ENCODE data around the gene HDGFL2.
"Not testable (repeated sequence)": the region's sequence is repeated elsewhere in the genome, so short reads cannot be mapped to it uniquely, and the experiment has no call there.

The HDGFL2 gene

DNA sequence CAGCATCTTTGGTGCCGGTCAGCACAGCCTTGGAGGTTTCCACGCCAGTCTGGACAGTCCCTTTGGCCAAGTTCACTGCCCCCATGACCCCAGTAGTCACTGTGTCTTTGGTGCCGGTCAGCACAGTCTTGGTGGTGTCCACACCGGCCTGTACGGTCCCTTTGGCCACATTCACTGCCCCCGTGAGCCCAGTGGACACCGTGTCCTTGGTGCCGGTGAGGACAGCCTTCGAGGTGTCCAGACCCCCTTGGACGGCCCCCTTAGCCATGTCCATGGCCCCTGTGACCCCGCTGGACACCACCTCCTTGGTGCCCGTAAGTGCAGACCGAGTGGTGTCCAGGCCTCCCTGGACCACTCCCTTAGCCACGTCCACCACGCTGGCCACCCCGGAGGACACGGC, 41.2 kb downstream of the HDGFL2 start:
- DNase-seq (ENCODE audit: low read depth, low spot score): no peak

- no peak for DNase-seq (ENCODE audit: low read depth, low spot score)
Measured at GRCh38 chr19:4515732-4516131, 43.6 kb downstream of the HDGFL2 start.

- DNase-seq (ENCODE audit: low read depth, low spot score): no peak
Measured at GRCh38 chr19:4516199-4516938, 44.3 kb downstream of the HDGFL2 start.

DNA sequence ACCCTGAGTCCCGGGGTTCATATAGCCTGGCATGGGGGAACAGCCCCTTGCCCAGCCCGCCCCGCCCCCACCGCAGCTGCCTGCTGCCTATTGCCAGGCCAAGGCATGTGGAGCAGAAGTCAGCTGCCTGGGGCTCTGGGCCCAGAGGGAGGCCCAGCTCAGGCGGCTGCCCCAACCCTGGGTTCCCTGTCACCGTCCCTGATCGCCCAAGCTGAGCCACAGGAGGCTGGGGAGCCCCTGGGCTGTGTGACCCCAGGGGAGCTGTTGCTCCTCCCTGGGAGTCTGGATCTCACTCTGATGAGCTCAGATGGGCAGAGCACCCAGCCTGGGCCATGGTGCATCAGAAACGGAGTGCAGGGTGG, 44.8 kb downstream of the HDGFL2 start:
- no peak for DNase-seq (ENCODE audit: low read depth, low spot score)

- DNase-seq (ENCODE audit: low read depth, low spot score): no peak
Measured at GRCh38 chr19:4517451-4518057, 45.5 kb downstream of the HDGFL2 start.

DNA sequence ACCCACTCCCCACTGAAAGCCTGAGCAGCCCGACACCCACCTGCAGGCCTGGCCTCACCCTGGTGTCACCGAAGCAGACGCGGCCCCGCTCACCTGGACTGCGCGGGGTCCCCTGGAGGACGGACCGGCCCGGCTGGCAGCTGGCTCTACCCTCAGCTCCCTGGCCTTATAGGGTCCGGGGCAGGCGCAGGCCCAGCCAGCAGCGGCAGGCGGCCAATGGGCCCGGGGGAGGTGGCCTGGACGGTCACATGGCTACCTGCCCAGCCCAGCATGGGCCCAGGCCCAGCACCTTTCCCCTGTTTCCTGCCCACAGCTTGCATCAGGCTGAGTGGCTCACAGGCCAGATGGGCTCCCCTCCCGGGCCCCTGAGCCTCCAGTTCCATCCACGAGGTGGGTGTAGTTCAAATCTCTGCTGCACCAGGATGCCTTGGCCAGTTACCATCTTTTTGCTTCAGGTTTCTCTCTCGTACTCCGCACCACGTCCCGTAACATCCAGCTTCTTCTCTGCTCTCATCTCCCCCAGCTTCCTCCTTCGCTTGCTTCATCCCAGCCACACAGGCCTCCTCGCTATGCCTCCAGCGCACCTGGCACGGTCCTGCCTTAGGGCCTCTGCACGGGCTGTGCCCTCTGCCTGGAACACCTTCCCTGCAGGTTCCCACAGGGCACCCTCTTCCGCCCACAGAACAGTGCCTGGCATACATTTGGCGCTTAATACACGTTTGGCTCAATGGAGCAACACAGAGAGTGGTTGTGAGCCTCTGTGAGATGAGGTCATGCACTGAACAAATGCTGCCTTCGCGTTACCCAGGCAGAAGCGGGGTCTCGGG, 46.5 kb downstream of the HDGFL2 start, which contains the start of gene PLIN4:
Gene PLIN4 (minus strand): TSS at position 142 of the 827 bp plus-strand sequence. CDS start 214 bp downstream, outside the sequence.
- DNase-seq (ENCODE audit: low read depth, low spot score): no peak

GRCh38 chr19:4519172-4519496, 47.0 kb downstream of the HDGFL2 start:
- no peak for DNase-seq (ENCODE audit: low read depth, low spot score)

- no peak for DNase-seq (ENCODE audit: low read depth, low spot score)
Measured at GRCh38 chr19:4519521-4520277, 47.6 kb downstream of the HDGFL2 start.

- no peak for DNase-seq (ENCODE audit: low read depth, low spot score)
Measured at GRCh38 chr19:4521170-4521887, 49.2 kb downstream of the HDGFL2 start.

DNA sequence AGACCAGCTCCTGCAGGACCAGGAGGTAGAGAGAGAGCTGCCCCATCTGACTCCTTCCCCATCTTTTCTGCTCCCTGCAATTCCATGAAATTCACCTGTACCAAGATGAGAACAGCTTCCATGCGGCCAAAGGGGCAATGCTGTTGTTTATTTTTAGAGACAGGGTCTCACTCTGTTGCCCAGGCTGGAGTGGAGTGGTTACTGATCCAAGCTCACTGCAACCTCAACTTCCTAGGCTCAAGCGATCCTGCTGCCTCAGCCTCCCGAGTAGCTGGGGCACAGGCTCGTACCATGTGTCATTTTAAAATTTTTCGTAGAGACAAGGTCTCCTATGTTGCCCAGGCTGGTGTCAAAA, 49.8 kb downstream of the HDGFL2 start:
- no peak for DNase-seq (ENCODE audit: low read depth, low spot score)

DNA sequence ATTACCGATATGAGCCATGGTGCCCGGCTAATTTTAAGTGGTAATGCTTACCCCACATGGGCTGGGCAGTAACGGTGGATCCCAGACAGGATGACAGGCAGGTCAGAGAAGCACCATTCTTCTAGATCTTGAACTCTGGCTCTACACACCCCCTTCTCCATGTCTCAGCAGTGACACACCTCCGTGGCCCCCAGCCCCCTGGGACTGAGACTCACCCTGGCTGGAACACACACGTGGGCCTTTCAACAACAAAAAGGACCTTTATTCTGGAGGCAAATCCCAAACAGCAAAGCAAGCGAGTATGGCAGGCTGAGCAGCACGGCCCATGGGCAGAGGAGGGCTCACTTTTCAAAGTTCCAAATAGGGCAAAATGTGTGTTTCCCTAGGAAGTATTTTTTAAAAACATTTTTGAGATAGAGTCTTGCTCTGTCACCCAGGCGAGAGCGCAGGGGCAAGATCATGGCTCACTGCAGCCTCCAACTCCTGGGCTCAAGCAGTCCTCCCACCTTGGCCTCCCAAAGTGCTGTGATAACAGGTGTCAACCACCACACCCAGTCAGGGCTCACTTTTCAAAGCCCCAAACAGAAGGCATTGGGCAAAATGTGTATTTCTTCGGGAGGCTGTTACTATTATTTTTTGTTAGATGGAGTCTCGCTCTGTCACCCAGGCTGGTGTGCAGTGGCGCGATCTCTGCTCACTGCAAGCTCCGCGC, 50.4 kb downstream of the HDGFL2 start:
- DNase-seq (ENCODE audit: low read depth, low spot score): no peak

DNA sequence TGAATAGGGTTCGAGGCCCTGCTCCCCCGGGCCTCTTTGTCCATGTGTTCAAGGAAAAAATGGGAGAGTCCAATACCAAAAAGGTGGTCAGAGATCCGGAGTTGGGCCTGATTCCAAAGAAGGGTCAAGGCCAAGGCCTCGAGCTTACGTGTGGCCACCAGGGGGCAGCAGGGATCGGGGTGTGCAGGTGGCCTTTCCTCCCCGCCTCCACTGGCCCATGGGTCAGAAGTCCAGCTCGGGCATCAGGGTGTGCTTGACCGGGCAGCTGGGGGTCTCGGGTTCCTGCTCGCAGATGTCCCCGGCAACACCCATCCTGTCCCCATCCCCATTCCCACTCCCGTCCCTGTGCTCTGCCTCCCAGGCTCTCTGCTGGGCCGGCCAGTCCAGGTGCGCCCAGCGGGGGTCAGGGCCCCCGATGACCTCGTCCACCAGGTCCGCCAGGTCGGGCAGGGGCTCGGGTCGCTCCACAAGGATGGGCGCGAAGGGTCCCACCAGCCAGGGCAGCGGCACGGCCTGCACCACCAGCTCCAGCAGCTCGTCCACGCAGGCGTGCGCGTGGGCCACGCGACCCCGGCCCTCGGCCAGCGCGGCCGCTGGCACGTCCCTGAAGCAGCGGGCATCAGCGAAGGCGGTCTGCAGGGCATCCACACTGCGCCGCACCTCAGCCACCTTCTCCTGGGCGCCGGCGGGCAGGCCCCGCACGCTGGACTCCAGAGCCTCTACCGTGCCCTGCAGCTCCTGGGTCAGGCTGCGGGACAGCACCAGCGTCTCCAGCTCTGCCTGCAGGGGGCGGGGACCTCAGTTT, 51.4 kb downstream of the HDGFL2 start:
- DNase-seq (ENCODE audit: low read depth, low spot score): no peak

GRCh38 chr19:4524808-4525562, 52.9 kb downstream of the HDGFL2 start:
- DNase-seq (ENCODE audit: low read depth, low spot score): no peak

GRCh38 chr19:4525563-4526002, 53.5 kb downstream of the HDGFL2 start:
- DNase-seq (ENCODE audit: low read depth, low spot score): no peak

DNA sequence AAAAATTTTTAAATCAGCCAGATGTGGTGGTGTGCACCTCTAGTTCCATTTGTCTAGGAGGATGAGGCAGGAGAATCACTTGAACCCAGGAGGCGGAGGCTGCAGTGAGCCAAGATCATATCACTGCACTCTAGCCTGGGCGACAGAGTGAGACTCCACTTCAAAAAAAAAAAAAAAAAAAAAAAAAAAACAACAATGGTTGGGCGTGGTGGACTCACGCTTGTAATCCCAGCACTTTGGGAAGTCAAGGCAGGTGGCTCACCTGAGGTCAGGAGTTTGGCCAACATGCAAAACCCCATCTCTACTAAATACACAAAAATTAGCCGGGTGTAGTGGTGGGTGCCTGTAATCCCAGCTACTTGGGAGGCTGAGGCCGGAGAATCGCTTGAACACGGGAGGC, 55.3 kb downstream of the HDGFL2 start:
- DNase-seq (ENCODE audit: low read depth, low spot score): not testable (repeated sequence)

GRCh38 chr19:4528843-4529242, 56.7 kb downstream of the HDGFL2 start:
- DNase-seq (ENCODE audit: low read depth, low spot score): no peak

DNA sequence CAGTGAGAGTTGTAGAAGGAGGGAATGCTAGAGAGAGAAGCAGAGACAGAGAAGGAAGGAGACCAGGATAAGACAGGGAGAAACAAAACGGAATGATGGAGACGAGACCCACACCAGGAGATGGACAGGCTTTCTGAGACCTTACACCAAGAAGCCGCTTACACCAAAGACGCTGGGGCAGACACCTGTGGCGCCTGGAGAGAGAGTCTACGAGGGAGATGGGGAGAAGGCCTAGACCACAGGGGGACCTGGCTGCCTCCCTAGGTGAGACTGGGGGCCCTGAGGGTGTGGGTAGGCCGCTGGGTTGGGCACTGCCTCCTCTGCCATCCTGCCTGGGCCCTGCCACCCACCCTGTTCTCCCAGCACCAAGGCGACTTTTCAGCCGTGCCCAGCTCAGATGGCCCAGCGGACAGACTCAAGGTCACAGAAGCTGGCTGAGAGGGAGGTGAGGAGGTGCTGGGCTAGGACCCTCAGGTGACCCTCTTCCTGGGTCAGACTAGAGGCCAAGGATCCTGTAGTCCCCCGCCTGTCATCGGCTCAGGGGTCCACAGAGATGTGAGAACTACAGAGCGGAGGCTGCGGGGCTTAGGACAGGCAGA, 57.9 kb downstream of the HDGFL2 start:
- no peak for DNase-seq (ENCODE audit: low read depth, low spot score)

DNA sequence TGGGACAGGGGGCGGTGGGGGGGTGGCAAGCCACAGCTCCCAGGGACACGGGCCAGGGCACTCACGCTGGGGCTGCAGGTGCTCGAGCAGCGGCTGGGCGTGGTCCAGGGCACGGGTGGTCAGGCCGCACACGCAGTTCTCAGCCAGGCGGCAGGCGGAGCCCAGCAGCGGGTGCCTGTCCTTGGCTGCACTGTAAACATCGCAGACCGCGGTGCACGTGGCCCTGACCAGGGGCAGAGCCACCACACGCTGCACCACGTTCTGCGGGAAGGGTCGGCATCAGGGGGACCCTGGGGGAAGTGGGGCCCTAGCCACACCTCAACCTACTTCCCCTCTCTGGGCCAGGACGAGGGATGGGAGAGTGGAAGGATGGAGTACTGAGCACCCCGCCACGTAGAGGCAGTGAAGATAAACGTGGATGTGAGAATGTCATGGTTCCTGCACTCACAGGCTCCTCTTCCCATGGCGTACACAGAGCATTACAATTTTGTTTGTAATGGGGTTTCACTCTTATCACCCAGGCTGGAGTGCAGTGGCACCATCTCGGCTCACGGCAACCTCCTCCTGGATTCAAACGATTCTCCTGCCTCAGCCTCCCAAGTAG, 59.6 kb downstream of the HDGFL2 start:
- DNase-seq (ENCODE audit: low read depth, low spot score): no peak
